Measurements from ENCODE around the gene EPB41L2. TPM values are rescaled to one million over a fixed set of nuclear protein-coding genes. Genes with fewer than 3 reads are reported as not detected.

Gene EPB41L2
- total RNA-seq, 4 donors from 2014 or later = 60.1 to 87.2 (median 67.4) TPM

GRCh38 chr6:131035582-131035981 is 27.5 kb downstream of the EPB41L2 start:
- no peaks in the 10 kb centered on the region for H3K27me3 ChIP-seq
- DNase-seq (ENCODE audit: extremely low spot score) = no peak
- 100% methylated on average over 1 of the region's 1 CpG for WGBS

GRCh38 chr6:131033631-131034030 is 29.4 kb downstream of the EPB41L2 start:
- no peaks in the 10 kb centered on the region for H3K36me3 ChIP-seq
- no peaks in the 10 kb centered on the region for H3K9me3 ChIP-seq
- DNase-seq (ENCODE audit: extremely low spot score) = no peak
- H3K4me1 ChIP-seq = peaks cover 10 to 28% (median 19%) of the 10 kb centered on the region in 4 donors
- no peak overlapping the region for H3K27ac ChIP-seq (replicated peaks in 1 of 4)
- 84% methylated on average over 1 of the region's 1 CpG for WGBS
- TF ChIP-seq POLR2A (IDR thresholded peaks at IDR 0.05; ENCODE audit: low read depth) = no peak
- no peak for TF ChIP-seq POLR2AphosphoS5 (IDR thresholded peaks at IDR 0.05)
- TF ChIP-seq CTCF (IDR thresholded peaks at IDR 0.05) = no peak
- no peak for TF ChIP-seq EP300 (IDR thresholded peaks at IDR 0.05)
- H3K27me3 ChIP-seq = no peaks in the 10 kb centered on the region
- intact Hi-C loops (cut with DNase I) = no loop called here
- H3K4me3 ChIP-seq = no peak overlapping the region

More at GRCh38 chr6:131035582-131035981, 27.5 kb downstream of the EPB41L2 start:
- Histone ChIP-seq H3K27ac (replicated peaks in 1 of 4) (no peak overlapping the region), H3K4me1 (peaks cover 0 to 28% (median 9%) of the 10 kb centered on the region in 4 donors), H3K9me3 (no peaks in the 10 kb centered on the region), H3K4me3 (no peak overlapping the region), H3K36me3 (no peaks in the 10 kb centered on the region)
- intact Hi-C loops (cut with DNase I) = no loop called here
- TF ChIP-seq POLR2AphosphoS5 (IDR thresholded peaks at IDR 0.05) (no peak), POLR2A (IDR thresholded peaks at IDR 0.05; ENCODE audit: low read depth) (no peak), CTCF (IDR thresholded peaks at IDR 0.05) (no peak), EP300 (IDR thresholded peaks at IDR 0.05) (no peak)

- H3K4me3 ChIP-seq = no peak overlapping the region
- peaks cover 10 to 34% (median 24%) of the 10 kb centered on the region in 4 donors for H3K4me1 ChIP-seq
- H3K36me3 ChIP-seq = no peaks in the 10 kb centered on the region
- H3K27me3 ChIP-seq = no peaks in the 10 kb centered on the region
- H3K9me3 ChIP-seq = no peaks in the 10 kb centered on the region
- 33% methylated on average over 7 of the region's 7 CpGs for WGBS
- DNase-seq (ENCODE audit: extremely low spot score) = no peak
- TF ChIP-seq POLR2A (IDR thresholded peaks at IDR 0.05; ENCODE audit: low read depth) (no peak), CTCF (IDR thresholded peaks at IDR 0.05) (no peak), POLR2AphosphoS5 (IDR thresholded peaks at IDR 0.05) (no peak), EP300 (IDR thresholded peaks at IDR 0.05) (no peak)
- no peak overlapping the region for H3K27ac ChIP-seq (replicated peaks in 1 of 4)
- intact Hi-C loops (cut with DNase I) = no loop called here
Observed at GRCh38 chr6:131029626-131030297, 33.3 kb downstream of the EPB41L2 start.

GRCh38 chr6:131027326-131027725 is 35.7 kb downstream of the EPB41L2 start:
- Histone ChIP-seq H3K4me1 (peaks cover 13 to 43% (median 30%) of the 10 kb centered on the region in 4 donors), H3K27me3 (no peaks in the 10 kb centered on the region), H3K27ac (replicated peaks in 1 of 4) (no peak overlapping the region), H3K36me3 (no peaks in the 10 kb centered on the region), H3K4me3 (no peak overlapping the region), H3K9me3 (no peaks in the 10 kb centered on the region)
- WGBS = 82% methylated on average over 2 of the region's 2 CpGs
- no peak for TF ChIP-seq CTCF (IDR thresholded peaks at IDR 0.05)
- no peak for TF ChIP-seq POLR2AphosphoS5 (IDR thresholded peaks at IDR 0.05)
- TF ChIP-seq POLR2A (IDR thresholded peaks at IDR 0.05; ENCODE audit: low read depth) = no peak
- no peak for TF ChIP-seq EP300 (IDR thresholded peaks at IDR 0.05)
- no peak for DNase-seq (ENCODE audit: extremely low spot score)
- intact Hi-C loops (cut with DNase I) = no loop called here

Data from esophagus muscularis mucosa (tissue), 4 donors.